PC-9 (cell line): Measurements from ENCODE around the gene SLC29A4.

ENCODE experiments used
- EZH2 ChIP-seq: fragments of 200-600 bp; sonication (generic); IDR thresholded peaks from 2 replicates; pipeline ENCODE4 v1.8.0; 2017; ENCODE audit warnings: antibody characterized with exemption, low read depth
- TF ChIP-seq, protein P1 (sequence below): fragments of 200-600 bp; sonication (generic); conservative IDR thresholded peaks from 2 replicates; pipeline ENCODE4 v1.6.1; 2017; ENCODE audit warnings: mixed run types, antibody characterized with exemption, mild to moderate bottlenecking, moderate library complexity

DNA sequence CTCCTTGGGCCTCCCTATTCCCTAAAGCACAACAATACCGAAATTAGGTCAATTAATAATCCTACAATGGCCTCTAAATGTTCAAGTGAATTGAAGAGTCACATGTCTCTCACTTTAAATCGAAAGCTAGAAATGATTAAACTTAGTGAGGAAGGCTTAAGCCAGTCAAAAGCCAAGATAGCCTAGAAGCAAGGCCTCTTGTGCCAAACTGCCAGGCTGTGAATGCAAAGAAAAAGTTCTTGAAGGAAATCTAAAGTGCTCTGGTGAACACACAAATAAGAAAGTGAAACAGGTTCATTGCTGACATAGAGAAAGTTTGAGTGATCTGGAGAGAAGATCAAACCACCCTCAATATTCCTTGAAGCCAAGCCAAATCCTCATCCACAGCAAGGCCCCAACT, 57.2 kb downstream of the SLC29A4 start:
- TF ChIP-seq, protein P1, sequence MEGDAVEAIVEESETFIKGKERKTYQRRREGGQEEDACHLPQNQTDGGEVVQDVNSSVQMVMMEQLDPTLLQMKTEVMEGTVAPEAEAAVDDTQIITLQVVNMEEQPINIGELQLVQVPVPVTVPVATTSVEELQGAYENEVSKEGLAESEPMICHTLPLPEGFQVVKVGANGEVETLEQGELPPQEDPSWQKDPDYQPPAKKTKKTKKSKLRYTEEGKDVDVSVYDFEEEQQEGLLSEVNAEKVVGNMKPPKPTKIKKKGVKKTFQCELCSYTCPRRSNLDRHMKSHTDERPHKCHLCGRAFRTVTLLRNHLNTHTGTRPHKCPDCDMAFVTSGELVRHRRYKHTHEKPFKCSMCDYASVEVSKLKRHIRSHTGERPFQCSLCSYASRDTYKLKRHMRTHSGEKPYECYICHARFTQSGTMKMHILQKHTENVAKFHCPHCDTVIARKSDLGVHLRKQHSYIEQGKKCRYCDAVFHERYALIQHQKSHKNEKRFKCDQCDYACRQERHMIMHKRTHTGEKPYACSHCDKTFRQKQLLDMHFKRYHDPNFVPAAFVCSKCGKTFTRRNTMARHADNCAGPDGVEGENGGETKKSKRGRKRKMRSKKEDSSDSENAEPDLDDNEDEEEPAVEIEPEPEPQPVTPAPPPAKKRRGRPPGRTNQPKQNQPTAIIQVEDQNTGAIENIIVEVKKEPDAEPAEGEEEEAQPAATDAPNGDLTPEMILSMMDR, result no peak
- no peak for TF ChIP-seq EZH2
